KBM-7 (cell line): ENCODE results near the gene HSD17B2.

Experiments used
- DNase-seq: peaks from one replicate; pipeline ENCODE4 v3.0.0-alpha.2; 2015
- in situ Hi-C: fragments of 300-500 bp; cut with MboI; formaldehyde crosslinking; loops from 2 replicates; pipeline ENCODE4 v1.14.3; 2020; ENCODE audit warnings: low sequenced_read_pairs, low pct_unique_long_range_greater_than_20kb, mixed read lengths

HSD17B2 gene

DNA sequence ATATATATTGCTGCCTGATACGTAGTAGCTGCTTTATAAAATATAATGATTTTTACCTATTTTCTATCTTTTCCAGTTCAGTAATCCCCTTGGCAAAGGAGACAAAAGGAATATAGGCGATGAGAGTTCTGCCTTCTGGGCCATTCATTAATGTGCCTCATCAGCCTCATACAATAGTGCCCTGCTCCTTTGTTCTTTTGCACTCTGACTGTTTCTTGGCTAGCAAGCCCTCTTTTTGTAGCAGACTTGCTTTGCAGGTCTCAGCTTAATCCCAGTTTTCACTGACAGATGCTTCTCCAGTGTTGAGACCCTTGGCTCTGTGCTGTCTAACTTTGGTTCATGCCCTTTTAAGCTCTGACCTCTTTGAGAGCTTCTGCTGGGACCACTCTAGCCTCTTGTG, 10.4 kb downstream of the HSD17B2 start:
- no peak for DNase-seq
- in situ Hi-C loops = no loop called here

DNA sequence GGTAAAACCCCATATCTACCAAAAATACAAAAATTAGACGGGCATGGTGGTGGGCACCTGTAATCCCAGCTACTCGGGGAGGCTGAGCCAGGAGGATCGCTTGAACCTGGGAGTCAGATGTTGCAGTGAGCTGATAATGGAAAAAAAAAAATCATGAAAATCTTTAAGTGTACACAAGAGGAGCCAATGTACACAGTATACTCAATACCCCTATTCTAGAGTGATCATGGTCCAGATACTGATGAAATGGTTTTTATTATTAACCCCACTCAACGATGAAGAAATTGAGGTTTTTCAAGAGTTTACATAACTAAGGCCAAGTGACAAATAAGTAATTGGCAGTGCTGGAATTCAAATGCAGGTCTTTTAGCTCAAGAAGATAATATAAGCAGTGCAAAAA, 11.5 kb downstream of the HSD17B2 start:
- DNase-seq = no peak
- in situ Hi-C loops = no loop called here

GRCh38 chr16:82046941-82047340, 11.9 kb downstream of the HSD17B2 start:
- no peak for DNase-seq
- in situ Hi-C loops = no loop called here

- in situ Hi-C loops = no loop called here
Measured at GRCh38 chr16:82047374-82047773, 12.3 kb downstream of the HSD17B2 start.

DNA sequence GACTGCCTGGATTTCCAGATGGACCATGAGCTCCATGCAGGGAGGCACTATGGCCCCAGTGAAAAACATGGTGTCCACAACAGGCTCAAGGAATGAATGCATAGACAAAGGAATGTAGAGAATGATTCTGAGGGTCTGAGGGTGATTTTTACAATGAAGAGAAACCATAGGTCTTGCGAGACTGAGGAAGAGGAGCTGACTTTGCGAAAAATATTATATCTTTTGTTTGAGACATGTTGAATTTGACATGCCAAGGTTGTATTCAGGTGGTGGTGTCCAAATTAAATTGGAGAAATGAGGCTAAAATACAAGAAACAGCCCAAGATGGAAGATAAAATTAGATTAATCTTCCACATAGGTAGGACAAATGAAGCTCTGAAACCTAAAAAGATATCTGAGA, 12.7 kb downstream of the HSD17B2 start:
- in situ Hi-C loops = no loop called here
- DNase-seq = no peak

More at GRCh38 chr16:82047374-82047773, 12.3 kb downstream of the HSD17B2 start:
- no peak for DNase-seq

DNA sequence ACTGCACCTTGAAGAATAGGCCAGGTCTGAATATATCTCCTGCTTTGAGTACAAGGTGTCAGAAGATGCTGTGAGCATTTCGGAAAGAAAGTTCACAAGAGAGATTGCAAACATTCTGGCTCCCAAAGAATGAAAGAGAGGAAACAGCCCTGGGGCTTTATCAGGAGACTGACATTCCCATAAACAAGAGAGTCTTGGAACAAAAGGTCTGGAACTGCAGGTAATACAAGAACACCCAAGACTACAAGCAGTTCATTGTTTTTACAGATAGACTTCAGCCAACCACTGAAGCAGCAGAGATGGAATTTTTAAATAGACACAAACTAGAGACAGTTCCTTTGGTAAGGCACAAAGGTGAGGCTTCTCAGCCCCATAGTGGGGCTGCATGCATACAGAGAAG, 14.4 kb downstream of the HSD17B2 start:
- DNase-seq = no peak
- in situ Hi-C loops = no loop called here

DNA sequence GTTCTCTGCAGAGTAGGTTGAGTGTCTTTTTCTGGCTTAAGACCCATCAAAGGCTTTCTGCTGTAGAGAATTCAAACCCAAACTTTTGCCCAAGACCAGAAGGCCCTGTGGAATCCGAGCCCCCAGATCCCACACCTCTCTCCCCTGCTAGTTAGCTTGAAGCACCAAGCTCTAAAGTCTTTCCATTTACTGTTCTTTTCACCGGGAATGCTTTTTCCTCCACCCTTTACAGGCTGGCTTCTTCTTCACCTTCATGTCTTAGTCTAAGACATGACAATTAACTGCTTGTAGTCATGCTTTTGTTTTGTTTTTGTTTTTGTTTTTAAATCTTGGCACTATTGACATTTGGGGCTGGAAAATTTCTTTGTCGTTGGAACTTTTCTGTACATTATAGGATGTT, 15.5 kb downstream of the HSD17B2 start:
- in situ Hi-C loops = no loop called here
- no peak for DNase-seq

DNA sequence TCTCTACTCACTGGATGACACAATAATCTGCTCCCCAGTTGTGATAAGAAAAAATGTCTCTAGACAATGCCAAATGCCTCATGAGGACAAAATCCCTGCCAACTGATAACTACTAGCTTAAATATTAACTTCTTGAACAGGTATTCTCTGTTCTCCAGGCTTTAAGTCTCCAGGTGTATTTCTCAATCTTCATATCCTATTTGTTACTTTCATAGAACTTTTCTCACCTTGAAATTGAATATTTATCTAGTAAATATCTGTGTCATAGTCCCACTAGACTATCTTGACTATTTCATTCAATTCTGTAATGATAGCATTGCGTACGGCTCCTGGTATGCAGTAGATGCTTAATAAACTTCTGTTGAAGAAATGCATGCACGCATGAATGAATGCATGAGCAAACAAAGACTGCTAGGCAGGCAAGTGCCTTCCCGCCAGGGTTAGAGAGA, 15.9 kb downstream of the HSD17B2 start:
- in situ Hi-C loops = no loop called here
- DNase-seq = no peak

DNA sequence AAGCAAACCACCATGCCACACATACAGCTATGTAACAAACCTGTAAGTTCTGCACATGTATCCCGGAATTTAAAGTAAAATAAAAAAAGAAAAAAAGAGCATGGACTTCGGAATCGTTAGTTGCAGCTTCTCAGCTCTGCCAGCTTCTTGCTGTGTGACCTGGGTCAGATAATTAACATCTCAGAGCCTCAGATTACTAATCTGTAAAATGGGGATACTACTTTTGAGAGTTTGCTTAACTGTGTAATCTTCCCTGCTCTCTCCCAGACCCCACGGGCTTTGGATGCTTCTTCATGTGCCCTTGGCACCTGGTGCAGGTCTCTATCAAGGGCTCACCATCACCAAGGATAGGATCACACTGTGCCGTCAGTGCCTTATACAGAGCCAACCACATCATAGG, 16.6 kb downstream of the HSD17B2 start:
- DNase-seq = no peak
- in situ Hi-C loops = no loop called here

DNA sequence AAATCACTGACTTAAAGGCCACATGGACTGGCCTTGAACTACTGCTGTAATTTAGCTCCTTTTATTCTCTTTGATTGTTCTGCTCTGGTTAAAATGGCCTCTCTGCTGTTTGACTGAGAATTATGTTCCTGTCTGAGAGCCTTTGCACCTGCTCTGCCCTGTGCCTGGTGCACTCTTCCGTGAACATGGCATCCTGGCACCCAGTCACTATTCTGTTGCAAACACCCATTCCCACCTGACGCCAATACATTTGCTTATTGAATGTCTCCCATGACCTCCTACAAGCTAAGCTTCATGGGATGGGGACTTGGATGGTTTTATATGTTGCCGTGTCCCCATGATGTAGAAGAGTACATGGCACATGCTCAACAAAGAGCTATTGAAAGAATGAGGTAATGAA, 20.1 kb downstream of the HSD17B2 start:
- no peak for DNase-seq
- in situ Hi-C loops = no loop called here

- no peak for DNase-seq
- in situ Hi-C loops = no loop called here
Measured at GRCh38 chr16:82055728-82056549, 20.9 kb downstream of the HSD17B2 start.

DNA sequence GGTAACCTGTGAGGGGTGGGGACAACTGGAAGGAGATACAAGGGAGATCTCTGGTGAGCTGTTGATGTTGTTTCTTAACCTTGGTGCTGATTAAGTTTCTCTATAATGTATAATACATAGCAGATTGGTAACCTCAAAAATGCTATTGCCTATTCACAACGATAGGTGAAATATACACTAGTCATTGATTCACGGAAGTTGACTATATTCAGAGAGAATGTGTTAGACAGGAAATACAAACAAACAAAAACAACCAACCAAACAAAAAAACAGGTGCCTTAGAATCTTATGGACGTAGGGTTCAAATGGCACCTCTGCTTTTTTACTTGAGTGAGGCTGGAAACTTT, 21.5 kb downstream of the HSD17B2 start:
- DNase-seq = no peak
- in situ Hi-C loops = no loop called here

DNA sequence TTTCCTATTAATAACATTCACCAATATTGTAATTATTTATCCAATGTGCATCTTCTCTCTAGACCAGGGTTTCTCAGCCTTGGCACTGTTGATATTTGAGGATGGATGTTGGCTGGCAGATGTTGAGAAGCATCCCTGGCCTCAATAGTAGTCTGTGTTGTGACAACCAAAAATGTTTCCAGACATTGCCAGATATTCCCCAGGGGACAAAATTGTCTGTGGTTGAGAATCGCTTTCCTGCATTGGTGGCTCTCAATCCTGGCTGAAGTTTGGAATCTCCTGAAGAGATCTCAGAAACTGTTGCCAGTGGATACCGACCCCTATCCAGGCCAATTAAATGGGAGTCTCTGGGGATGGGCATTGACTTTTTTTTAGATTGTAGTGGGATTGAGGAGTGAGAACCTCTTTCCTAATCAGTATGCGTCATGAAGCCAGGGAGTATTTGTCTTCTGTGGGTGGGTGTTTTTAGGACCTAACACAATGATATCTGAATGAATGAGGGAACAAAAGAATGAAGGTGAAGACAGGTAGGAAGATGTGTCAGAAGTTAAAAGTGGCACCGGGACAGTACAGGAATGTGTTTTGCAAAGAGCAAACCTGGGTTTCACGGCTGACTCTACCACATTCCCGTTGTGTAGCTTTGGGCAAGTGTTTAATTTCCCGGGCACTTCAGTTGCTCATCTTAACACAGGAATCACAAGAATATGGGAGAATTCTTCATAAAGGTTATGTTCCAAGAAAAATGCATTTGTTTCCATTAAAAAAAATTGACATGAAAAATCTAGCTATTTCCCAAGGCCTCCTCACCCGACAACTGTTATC, 24.3 kb downstream of the HSD17B2 start:
- DNase-seq = no peak
- in situ Hi-C loops = no loop called here

GRCh38 chr16:82059983-82060421, 24.9 kb downstream of the HSD17B2 start:
- in situ Hi-C loops = no loop called here
- DNase-seq = no peak

DNA sequence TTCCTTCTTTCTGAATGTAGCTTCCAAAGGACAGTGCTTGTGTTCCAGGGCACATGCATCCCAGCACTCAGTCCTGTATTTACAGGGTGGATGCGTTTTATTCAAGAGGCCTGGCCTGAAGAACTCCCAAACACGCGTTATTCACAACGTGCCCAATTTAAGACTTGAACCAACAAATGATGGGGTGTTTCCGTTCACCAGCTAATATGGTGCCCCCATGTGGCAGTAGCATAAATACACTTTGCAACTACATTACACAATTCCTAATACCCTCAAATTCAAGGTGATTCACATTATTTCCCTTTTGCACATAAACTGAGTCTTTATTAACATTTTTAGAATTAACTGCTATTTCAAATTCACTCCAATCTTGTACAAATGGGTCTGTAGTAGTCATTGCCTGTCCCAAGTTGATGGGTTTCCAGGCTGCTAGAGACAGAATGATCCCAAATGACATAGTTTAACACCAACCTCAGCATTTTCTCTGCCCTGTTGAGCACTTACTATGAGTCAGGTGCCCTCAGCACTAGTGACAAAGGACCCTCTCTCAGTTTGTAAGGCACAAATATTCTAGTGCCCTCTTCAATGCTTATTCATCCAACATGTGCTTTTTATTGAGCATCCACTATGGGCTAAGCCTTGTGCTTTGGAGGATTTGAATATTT, 26.9 kb downstream of the HSD17B2 start:
- DNase-seq = peak; percentile 31
- in situ Hi-C loops = no loop called here

DNA sequence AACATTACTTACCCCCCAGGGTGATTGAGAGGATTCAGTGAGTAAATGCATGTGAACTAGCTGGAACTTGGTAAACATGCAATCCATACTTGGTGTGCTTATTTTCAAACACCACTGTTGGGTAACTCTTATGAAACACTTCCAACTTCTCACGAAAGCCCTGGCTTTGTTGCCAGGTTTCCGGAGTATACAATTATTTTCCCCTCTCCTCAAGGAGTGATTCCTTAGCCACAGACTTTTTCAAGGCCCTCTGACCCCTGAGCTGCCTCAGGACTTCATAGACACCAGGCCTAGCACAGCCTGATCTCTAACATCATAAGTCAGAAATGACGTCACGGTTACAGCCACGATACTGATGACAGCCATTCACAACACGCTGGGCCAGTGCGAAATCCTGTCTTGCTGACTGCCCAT, 27.6 kb downstream of the HSD17B2 start:
- no peak for DNase-seq
- in situ Hi-C loops = no loop called here

DNA sequence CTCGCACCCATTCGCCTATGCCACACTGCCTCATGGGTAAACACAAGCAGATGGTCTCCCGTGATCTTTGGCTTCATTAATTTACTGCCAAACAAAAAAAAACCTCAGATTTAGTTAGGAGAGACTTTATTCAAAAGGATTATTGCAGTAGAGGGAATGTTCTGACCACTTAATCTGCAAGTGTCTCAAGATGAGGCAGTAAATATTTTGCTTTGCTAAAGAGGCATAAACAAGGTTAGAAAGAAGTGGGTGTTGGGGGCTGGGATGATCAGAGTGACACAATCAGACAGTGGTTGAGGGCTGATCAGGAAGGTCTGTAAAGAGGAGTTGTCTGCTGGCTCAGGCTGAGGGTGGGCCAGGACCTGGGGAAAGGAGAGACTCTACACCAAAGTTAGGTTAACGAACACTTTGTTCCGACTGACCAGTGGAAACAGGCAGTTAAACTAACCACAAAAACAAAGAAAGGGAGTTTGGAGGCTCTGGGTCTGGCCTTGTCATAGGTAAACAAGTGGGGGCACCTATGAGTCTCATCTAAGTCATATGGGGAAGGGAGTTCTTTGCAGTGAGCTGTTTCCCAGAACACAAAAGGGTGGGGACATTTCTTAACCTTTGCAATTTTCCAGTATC, 28.5 kb downstream of the HSD17B2 start:
- in situ Hi-C loops = no loop called here
- no peak for DNase-seq

DNA sequence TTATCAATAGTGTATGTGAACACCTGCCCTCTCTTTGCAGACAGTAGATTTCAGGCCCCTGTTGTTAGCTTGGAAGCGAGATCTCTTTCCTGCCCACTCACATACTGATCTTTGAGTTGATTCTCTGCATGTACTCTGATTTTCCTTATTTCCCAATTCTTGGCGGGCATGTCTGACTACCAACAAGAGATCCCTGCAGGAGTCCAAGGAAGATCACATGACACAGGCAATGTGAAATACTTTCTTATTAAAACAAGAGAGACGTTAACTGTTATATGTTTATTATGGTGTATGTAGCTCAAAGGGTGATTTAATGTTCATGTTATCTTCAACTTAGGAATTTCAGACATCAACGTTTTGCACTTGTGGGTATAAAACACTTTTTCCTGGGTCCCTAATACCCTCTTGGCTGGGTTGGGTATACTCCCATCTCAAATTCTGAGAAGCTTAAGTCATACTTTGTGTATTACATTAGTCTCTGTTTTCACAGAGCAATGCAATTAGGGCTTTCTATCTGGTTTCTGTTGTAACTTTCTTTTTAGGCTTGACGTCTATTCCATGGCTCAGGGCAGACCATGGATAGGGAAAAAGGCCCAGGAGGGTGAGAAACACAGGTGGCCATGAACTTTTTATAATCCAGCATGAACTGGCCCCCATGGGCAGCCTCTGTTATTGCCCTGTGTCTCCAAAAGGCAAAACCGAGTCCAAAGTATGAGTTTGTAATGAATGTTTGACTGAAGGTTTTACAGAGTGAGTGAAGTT, 32.2 kb downstream of the HSD17B2 start:
- in situ Hi-C loops = no loop called here
- no peak for DNase-seq

GRCh38 chr16:82067804-82068325, 32.8 kb downstream of the HSD17B2 start:
- no peak for DNase-seq
- in situ Hi-C loops = no loop called here
